HAP-1 (cell line): ENCODE data around the gene GOSR1.
"Not testable (repeated sequence)": the region's sequence is repeated elsewhere in the genome, so short reads cannot be mapped to it uniquely, and the experiment has no call there.

ENCODE experiments used
- DNase-seq, 2 experiments: peaks; one replicate each; pipeline ENCODE4 v3.0.0-alpha.2; 2016 to 2020; ENCODE audit warnings: low spot score in 2 of 2
- H3K27me3 ChIP-seq: fragments of 250-450 bp; sonication (Bioruptor Pico); 2 replicates; pipeline ENCODE4 v1.5.1; 2020; ENCODE audit warnings: low read depth, mild to moderate bottlenecking, moderate library complexity
- H3K36me3 ChIP-seq: fragments of 250-450 bp; sonication (Bioruptor Pico); replicated peaks from 2 replicates; pipeline ENCODE4 v1.5.1; 2020; ENCODE audit warnings: mild to moderate bottlenecking
- H3K4me1 ChIP-seq: fragments of 250-450 bp; sonication (Bioruptor Pico); 2 replicates; pipeline ENCODE4 v1.5.1; 2020; ENCODE audit warnings: mild to moderate bottlenecking
- H3K4me3 ChIP-seq: fragments of 250-450 bp; sonication (Bioruptor Pico); 2 replicates; pipeline ENCODE4 v1.5.1; 2020; ENCODE audit warnings: mild to moderate bottlenecking, moderate library complexity
- H3K9me3 ChIP-seq: fragments of 250-450 bp; sonication (Bioruptor Pico); 2 replicates; pipeline ENCODE4 v1.5.1; 2020; ENCODE audit warnings: mild to moderate bottlenecking, moderate library complexity
- in situ Hi-C: fragments of 300-500 bp; cut with MboI; formaldehyde crosslinking; loops from 3 replicates; pipeline ENCODE4 v1.14.3; 2020; ENCODE audit warnings: low sequenced_read_pairs, inconsistent platforms, mixed read lengths

The GOSR1 gene

GRCh38 chr17:30554839-30555751 is 77.9 kb downstream of the GOSR1 start:
- no peaks in the 10 kb centered on the region for H3K36me3 ChIP-seq
- DNase-seq = peak in 1 of 2 experiments; percentile 58
- no peak overlapping the region for H3K4me3 ChIP-seq
- H3K4me1 ChIP-seq = no peaks in the 10 kb centered on the region
- no peaks in the 10 kb centered on the region for H3K27me3 ChIP-seq
- H3K9me3 ChIP-seq = no peaks in the 10 kb centered on the region
- in situ Hi-C loops = no loop called here

GRCh38 chr17:30555942-30556341 is 78.7 kb downstream of the GOSR1 start:
- no peaks in the 10 kb centered on the region for H3K36me3 ChIP-seq
- H3K4me3 ChIP-seq = no peak overlapping the region
- H3K27me3 ChIP-seq = no peaks in the 10 kb centered on the region
- in situ Hi-C loops = no loop called here
- no peaks in the 10 kb centered on the region for H3K9me3 ChIP-seq
- no peaks in the 10 kb centered on the region for H3K4me1 ChIP-seq
- DNase-seq = no peak

GRCh38 chr17:30556374-30557332 is 79.4 kb downstream of the GOSR1 start:
- H3K9me3 ChIP-seq = no peaks in the 10 kb centered on the region
- no peaks in the 10 kb centered on the region for H3K4me1 ChIP-seq
- DNase-seq = no peak
- no peaks in the 10 kb centered on the region for H3K36me3 ChIP-seq
- H3K27me3 ChIP-seq = no peaks in the 10 kb centered on the region
- no peak overlapping the region for H3K4me3 ChIP-seq
- in situ Hi-C loops = no loop called here

GRCh38 chr17:30557916-30558685 is 80.9 kb downstream of the GOSR1 start:
- H3K4me3 ChIP-seq = no peak overlapping the region
- no peaks in the 10 kb centered on the region for H3K36me3 ChIP-seq
- in situ Hi-C loops = no loop called here
- 0 out of 2 replicates have a peak, but pooled peaks cover 3% of the 10 kb centered on the region for H3K27me3 ChIP-seq
- DNase-seq = no peak
- no peaks in the 10 kb centered on the region for H3K9me3 ChIP-seq
- H3K4me1 ChIP-seq = no peaks in the 10 kb centered on the region

GRCh38 chr17:30558686-30559545 is 81.7 kb downstream of the GOSR1 start:
- no peaks in the 10 kb centered on the region for H3K9me3 ChIP-seq

GRCh38 chr17:30559656-30560055 is 82.4 kb downstream of the GOSR1 start:
- in situ Hi-C loops = no loop called here
- no peaks in the 10 kb centered on the region for H3K9me3 ChIP-seq
- no peaks in the 10 kb centered on the region for H3K36me3 ChIP-seq
- DNase-seq = no peak
- 0 out of 2 replicates have a peak, but pooled peaks cover 3% of the 10 kb centered on the region for H3K27me3 ChIP-seq
- no peak overlapping the region for H3K4me3 ChIP-seq
- H3K4me1 ChIP-seq = no peaks in the 10 kb centered on the region

More at GRCh38 chr17:30558686-30559545, 81.7 kb downstream of the GOSR1 start:
- Histone ChIP-seq H3K36me3 (no peaks in the 10 kb centered on the region), H3K27me3 (0 out of 2 replicates have a peak, but pooled peaks cover 3% of the 10 kb centered on the region), H3K4me1 (no peaks in the 10 kb centered on the region), H3K4me3 (no peak overlapping the region)
- DNase-seq = no peak
- in situ Hi-C loops = no loop called here

GRCh38 chr17:30560117-30561026 is 83.2 kb downstream of the GOSR1 start:
- in situ Hi-C loops, H3K36me3 ChIP-seq, H3K4me3 ChIP-seq, H3K4me1 ChIP-seq, DNase-seq, H3K9me3 ChIP-seq, H3K27me3 ChIP-seq: not testable (repeated sequence)

- H3K36me3 ChIP-seq, in situ Hi-C loops, H3K4me1 ChIP-seq, H3K9me3 ChIP-seq, DNase-seq, H3K4me3 ChIP-seq, H3K27me3 ChIP-seq: not testable (repeated sequence)
Observed at GRCh38 chr17:30561766-30562165, 84.6 kb downstream of the GOSR1 start.

GRCh38 chr17:30563131-30563904 is 86.1 kb downstream of the GOSR1 start:
- DNase-seq, in situ Hi-C loops, H3K36me3 ChIP-seq, H3K4me1 ChIP-seq, H3K9me3 ChIP-seq, H3K27me3 ChIP-seq, H3K4me3 ChIP-seq: not testable (repeated sequence)

GRCh38 chr17:30563905-30564390 is 86.7 kb downstream of the GOSR1 start:
- H3K4me3 ChIP-seq, H3K4me1 ChIP-seq, H3K36me3 ChIP-seq, H3K9me3 ChIP-seq, in situ Hi-C loops, H3K27me3 ChIP-seq: not testable (repeated sequence)
- peak; percentile 15 to 33 for DNase-seq

- in situ Hi-C loops, H3K4me1 ChIP-seq, DNase-seq, H3K4me3 ChIP-seq, H3K36me3 ChIP-seq, H3K27me3 ChIP-seq, H3K9me3 ChIP-seq: not testable (repeated sequence)
Observed at GRCh38 chr17:30564422-30565072, 87.3 kb downstream of the GOSR1 start.
